ENCODE data around the gene ASIC3.

- no peak for TF ChIP-seq KDM1A (IDR thresholded peaks at IDR 0.05; ENCODE audit: low read depth)
- TF ChIP-seq POLR2A (IDR thresholded peaks at IDR 0.05; ENCODE audit: low read length): no peak
- TF ChIP-seq, protein P1, sequence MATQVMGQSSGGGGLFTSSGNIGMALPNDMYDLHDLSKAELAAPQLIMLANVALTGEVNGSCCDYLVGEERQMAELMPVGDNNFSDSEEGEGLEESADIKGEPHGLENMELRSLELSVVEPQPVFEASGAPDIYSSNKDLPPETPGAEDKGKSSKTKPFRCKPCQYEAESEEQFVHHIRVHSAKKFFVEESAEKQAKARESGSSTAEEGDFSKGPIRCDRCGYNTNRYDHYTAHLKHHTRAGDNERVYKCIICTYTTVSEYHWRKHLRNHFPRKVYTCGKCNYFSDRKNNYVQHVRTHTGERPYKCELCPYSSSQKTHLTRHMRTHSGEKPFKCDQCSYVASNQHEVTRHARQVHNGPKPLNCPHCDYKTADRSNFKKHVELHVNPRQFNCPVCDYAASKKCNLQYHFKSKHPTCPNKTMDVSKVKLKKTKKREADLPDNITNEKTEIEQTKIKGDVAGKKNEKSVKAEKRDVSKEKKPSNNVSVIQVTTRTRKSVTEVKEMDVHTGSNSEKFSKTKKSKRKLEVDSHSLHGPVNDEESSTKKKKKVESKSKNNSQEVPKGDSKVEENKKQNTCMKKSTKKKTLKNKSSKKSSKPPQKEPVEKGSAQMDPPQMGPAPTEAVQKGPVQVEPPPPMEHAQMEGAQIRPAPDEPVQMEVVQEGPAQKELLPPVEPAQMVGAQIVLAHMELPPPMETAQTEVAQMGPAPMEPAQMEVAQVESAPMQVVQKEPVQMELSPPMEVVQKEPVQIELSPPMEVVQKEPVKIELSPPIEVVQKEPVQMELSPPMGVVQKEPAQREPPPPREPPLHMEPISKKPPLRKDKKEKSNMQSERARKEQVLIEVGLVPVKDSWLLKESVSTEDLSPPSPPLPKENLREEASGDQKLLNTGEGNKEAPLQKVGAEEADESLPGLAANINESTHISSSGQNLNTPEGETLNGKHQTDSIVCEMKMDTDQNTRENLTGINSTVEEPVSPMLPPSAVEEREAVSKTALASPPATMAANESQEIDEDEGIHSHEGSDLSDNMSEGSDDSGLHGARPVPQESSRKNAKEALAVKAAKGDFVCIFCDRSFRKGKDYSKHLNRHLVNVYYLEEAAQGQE (IDR thresholded peaks at IDR 0.05): no peak
- TF ChIP-seq, protein P2, sequence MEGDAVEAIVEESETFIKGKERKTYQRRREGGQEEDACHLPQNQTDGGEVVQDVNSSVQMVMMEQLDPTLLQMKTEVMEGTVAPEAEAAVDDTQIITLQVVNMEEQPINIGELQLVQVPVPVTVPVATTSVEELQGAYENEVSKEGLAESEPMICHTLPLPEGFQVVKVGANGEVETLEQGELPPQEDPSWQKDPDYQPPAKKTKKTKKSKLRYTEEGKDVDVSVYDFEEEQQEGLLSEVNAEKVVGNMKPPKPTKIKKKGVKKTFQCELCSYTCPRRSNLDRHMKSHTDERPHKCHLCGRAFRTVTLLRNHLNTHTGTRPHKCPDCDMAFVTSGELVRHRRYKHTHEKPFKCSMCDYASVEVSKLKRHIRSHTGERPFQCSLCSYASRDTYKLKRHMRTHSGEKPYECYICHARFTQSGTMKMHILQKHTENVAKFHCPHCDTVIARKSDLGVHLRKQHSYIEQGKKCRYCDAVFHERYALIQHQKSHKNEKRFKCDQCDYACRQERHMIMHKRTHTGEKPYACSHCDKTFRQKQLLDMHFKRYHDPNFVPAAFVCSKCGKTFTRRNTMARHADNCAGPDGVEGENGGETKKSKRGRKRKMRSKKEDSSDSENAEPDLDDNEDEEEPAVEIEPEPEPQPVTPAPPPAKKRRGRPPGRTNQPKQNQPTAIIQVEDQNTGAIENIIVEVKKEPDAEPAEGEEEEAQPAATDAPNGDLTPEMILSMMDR (IDR thresholded peaks at IDR 0.05): no peak
- no peak for TF ChIP-seq SMC3 (IDR thresholded peaks at IDR 0.05)
- no peak for TF ChIP-seq USF2 (IDR thresholded peaks at IDR 0.05)
- TF ChIP-seq PHF8 (IDR thresholded peaks at IDR 0.05; ENCODE audit: borderline replicate concordance, low read depth): no peak
- TF ChIP-seq HOXA7 (CRISPR knock-in tag; IDR thresholded peaks at IDR 0.05): no peak
These were observed 46.8 kb upstream of the ASIC3 start for GRCh38 chr7:151001546-151001945.

Data from A549 (cell line).